ENCODE results near the gene AGBL1.

The AGBL1 gene

DNA sequence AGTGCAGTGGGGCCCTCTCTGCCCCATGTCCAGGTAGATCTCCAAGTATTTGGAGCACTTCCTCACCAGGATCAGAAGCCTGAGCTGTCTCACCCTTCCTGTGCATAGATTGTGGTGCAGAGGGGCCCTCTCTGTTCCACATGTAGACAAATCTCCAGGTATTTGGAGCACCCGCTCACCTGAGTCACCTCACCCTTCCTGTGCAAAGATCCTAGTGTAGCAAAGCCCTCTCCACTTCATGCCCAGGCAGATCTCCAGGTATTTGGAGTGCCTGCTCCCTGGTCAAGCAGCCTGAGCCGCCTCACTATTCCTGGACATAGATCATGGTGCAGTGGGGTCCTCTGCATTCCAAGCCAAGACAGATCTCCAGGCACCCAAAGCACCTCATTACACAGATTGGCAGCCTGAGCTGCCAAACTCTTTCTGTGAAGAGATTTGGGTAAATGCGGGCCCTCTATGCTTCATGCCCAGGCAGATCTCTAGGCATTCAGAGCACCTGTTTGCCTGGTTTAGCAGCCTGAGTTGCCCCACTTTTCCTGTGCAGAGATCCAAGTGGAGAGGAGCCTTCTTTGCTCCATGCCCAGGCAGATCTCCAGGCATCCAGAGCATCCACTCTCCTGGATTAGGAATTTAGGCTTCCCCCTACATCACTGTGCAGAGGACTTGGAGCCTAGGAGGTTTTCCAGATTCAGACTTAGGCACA is 249.8 kb downstream of the AGBL1 start:
- no peak for FAIRE-seq

- no peak for FAIRE-seq
Observed at GRCh38 chr15:86333819-86334218, 254.1 kb downstream of the AGBL1 start.

- FAIRE-seq = no peak
Observed at GRCh38 chr15:86336051-86336788, 256.5 kb downstream of the AGBL1 start.

GRCh38 chr15:86337071-86337470 is 257.4 kb downstream of the AGBL1 start:
- no peak for FAIRE-seq

- FAIRE-seq = no peak
Observed at GRCh38 chr15:86347245-86347644, 267.6 kb downstream of the AGBL1 start.

DNA sequence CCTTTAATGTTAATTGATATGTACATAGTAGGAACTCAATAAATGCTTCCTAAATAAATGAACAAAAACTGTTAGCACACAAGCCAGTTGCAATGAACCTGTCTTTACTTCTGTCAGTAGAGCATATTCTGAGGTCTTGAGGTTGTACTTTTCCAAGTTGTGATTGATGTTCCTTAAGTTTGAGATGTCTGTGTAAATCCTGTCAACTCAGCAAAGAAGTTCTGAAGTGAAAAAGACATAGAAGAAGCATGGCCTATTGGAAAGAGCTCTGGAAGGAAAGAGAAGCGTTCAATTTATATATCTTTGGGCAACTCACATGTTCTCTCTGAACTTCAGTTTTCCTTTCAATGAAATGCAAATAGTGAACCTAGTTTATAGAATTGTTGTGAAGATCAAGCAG is 269.9 kb downstream of the AGBL1 start:
- FAIRE-seq = no peak

GRCh38 chr15:86353213-86353612 is 273.5 kb downstream of the AGBL1 start:
- FAIRE-seq = no peak

GRCh38 chr15:86355361-86355760 is 275.7 kb downstream of the AGBL1 start:
- FAIRE-seq = no peak

DNA sequence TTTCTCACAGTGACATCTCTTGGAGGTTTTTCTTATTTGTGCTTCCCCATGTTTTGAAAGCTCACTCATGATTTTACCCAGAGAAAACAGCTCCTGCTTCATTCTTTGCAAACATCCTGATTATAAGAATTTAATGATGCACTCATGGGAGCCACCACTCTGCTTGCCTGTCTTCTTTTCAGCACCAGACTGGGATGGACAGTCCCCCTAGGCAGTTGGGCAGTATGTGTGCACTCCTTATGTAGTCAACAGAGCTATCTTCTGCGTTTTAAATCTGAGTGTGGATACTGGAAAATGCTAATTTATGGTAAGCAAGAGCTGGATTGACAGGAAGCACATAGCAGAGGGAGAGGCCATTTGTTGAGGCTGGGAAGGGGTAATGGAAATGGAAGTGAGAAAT is 276.1 kb downstream of the AGBL1 start:
- no peak for FAIRE-seq

- FAIRE-seq = no peak
Observed at GRCh38 chr15:86362555-86362954, 282.9 kb downstream of the AGBL1 start.

- FAIRE-seq = no peak
Observed at GRCh38 chr15:86373147-86373546, 293.5 kb downstream of the AGBL1 start.

DNA sequence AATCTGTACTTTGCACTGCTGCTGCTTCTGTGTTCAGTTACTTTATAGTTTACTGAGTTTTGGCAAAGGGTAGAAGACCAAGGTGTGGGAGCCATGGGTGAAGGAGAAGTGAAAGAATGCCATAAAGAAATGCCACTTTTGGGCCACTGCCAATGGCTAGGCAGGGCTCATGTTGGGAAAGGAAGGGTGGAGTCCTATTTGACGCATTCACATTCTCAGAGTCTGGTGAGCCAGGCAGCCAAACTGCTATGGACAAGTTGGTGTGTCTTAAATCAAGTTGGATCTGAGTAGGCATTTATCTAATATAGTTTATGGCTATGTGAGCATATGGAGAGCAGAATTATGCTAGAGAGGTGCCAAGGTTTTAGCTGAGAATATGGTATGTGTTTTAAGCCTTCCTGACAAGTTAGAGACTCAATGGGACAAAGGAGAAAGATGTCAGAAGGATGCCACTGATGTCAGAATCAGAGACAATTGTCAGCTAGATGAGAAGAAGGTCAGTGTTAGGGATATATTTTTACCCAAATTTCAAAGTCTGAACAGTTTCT is 296.1 kb downstream of the AGBL1 start:
- FAIRE-seq = no peak

- FAIRE-seq = no peak
Observed at GRCh38 chr15:86377914-86378313, 298.2 kb downstream of the AGBL1 start.

DNA sequence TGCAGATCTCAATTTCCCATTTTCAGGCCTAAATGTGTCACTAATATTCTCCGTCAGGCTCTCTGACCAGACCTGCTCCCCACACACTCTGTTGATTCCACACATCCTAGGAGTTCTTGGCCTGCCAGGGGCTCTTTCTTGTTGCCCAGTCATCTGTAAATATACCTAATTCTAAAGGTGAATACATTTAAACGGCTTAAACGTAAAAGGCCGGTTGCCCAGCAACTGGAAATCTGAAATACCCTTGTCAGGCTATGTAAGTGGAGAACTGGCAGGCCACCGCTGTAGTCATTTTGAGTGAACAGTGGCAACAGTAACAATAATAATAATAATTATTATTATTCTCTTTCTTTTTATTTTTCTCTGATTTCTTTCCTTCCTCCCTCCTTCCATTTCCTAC is 302.7 kb downstream of the AGBL1 start:
- no peak for FAIRE-seq

GRCh38 chr15:86383611-86384010 is 303.9 kb downstream of the AGBL1 start:
- FAIRE-seq = no peak

DNA sequence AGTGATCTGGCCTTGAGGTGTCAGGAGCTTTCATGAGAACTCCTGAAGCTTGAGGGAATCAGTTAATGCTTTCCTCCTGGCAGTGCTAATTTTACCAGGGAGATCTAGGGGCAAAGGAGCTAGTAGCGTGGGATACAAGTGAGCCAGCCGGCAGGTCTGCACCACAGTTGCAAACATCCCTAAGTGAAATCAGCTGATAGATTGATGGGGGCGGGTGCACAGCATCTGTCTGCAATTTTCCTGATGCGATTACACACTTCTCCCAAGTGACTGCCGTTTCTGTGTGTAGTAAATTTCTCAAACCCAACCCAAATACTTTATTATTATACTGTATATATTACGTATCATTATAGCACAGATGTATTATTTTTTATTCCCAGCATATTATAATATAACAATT is 304.5 kb downstream of the AGBL1 start:
- FAIRE-seq = no peak

DNA sequence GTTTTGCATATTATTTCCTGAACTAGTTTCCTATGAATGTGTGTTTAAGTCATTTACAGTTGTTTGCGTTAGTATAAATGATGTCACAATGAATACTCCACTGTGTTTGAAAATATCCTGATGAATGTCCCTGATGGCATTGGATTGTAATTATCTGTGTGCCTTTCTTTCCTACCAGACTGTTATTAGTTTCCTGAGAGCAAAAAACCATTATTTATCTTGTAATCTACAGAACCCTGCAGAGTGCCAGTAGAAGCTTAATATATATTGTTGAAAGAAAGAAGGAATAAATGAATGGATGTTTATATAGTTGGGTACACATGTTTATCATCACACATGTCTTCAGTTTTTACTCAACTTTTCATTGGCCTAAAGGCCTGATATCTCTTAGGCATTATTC is 312.6 kb downstream of the AGBL1 start:
- FAIRE-seq = no peak

- no peak for FAIRE-seq
Observed at GRCh38 chr15:86392874-86393273, 313.2 kb downstream of the AGBL1 start.

DNA sequence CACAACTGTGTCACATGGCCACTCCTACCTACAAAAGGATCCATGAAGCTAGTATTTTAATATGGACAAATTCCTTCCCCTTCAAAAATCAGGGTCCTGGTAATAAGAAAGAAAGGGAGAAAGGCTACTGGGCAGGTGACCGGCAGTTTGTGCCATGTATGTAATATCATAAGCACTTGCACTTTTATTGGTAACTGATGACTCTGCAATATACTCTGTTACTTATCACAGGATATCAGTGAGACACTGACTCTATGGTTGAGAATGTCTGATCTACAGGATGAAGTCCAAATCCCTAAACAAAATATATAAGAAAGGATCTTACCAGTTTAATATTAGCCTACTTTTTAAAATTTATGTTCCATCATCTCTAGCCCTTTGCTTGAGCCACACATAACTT is 315.2 kb downstream of the AGBL1 start:
- no peak for FAIRE-seq

DNA sequence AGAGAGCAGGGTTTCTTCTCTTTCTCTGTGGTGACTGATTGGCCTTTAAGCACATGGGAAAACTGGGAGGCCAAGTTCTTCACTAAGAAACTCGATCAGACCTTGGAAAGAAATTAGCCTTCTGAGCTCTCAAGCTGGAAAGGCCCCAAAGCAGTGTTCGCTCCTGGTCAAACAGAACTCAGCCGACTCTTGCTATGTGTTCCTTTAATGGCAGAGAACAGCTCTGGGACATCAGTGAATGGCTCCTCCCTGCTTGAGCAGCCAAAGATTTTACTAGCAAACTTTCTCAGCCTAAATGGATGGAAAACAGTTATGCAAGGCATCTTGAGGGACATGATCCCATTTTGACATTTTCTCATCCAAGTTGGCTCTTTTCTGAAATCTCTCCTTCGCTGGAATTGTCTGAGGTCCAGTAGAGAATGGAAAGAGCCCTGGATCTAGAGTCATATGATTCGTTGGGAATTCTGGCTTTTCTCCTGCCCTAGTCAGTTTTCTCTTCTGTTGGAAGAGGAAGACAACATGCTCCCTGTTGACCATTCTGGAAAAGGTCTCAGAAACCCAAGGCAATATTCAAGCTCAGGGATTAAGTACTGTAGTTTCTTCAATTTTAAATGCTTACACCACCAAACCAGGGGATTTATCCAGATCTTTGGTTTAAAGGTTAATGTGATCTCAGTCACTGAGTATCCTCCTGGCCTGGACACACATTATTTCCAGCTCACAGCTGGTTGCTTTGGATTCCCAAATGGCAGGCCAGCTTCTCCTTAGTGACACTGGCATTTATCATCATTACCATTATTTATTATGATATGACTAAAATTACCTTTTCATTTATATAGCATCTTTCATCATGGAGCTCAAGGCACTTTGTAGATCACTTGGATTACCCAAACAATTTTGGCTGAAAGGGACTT is 319.6 kb downstream of the AGBL1 start:
- FAIRE-seq = no peak

DNA sequence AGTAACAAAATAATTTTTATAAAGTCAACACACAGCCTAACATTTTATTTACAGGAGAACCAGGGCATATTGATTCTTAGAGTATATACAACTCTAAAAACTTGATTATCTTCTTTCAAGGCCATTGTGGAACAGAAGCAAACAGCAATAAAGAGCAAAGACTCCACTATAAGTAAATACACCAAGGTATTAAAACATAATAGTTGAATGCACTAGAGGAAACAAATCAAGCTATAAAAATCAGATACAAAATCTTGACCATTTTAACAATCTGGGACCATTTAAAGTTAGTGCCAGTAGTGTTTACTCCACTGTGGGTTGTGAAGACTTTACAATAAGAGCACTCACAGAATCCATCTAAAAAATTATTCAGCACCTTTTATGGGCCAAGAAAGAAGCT is 323.6 kb downstream of the AGBL1 start:
- no peak for FAIRE-seq

GRCh38 chr15:86403914-86404583 is 324.4 kb downstream of the AGBL1 start:
- no peak for FAIRE-seq

GRCh38 chr15:86408261-86408660 is 328.6 kb downstream of the AGBL1 start:
- no peak for FAIRE-seq
